MCF 10A (cell line): ENCODE results near the gene SREK1. TPM values are rescaled to one million over a fixed set of nuclear protein-coding genes. Genes with fewer than 3 reads are reported as not detected.

Experiments used
- BruUV-seq: library from RNA; stranded (reverse); fragments of 400-500 nt; replicated peaks from 2 replicates; lab custom pipeline; 2021; lab: Mats Ljungman, UMichigan
- CTCF ChIA-PET: fragments of 300-600 bp; sonication (Branson Sonifier 250); formaldehyde crosslinking; extraction: SDS; loops from one replicate; lab custom pipeline; 2021; ENCODE audit warnings: antibody characterized with exemption, inconsistent platforms; lab: Yijun Ruan, JAX
- POLR2A ChIA-PET: fragments of 300-600, 350-650 bp; sonication (Branson Sonifier 250); formaldehyde crosslinking; extraction: SDS; loops from one replicate; lab custom pipeline; 2020; ENCODE audit warnings: antibody characterized with exemption, inconsistent platforms; lab: Yijun Ruan, JAX
- DNase-seq: peaks from one replicate; pipeline ENCODE4 v3.0.0-alpha.2; 2018; ENCODE audit not compliant: unreplicated experiment
- H3K27ac Mint-ChIP-seq: one replicate; pipeline ENCODE4 v1.8.0; 2022; ENCODE audit warnings: mild to moderate bottlenecking, low read depth, mixed read lengths; ENCODE audit not compliant: unreplicated experiment
- H3K27me3 Mint-ChIP-seq: one replicate; pipeline ENCODE4 v1.8.0; 2022; ENCODE audit warnings: mixed read lengths; ENCODE audit not compliant: insufficient read depth, unreplicated experiment
- H3K36me3 Mint-ChIP-seq: one replicate; pipeline ENCODE4 v1.8.0; 2022; ENCODE audit warnings: mild to moderate bottlenecking, moderate library complexity, mixed read lengths; ENCODE audit not compliant: insufficient read depth, unreplicated experiment
- H3K4me1 Mint-ChIP-seq: one replicate; pipeline ENCODE4 v1.8.0; 2022; ENCODE audit warnings: mixed read lengths; ENCODE audit not compliant: insufficient read depth, unreplicated experiment
- H3K4me3 Mint-ChIP-seq: one replicate; pipeline ENCODE4 v1.8.0; 2022; ENCODE audit warnings: mild to moderate bottlenecking, moderate library complexity, mixed read lengths; ENCODE audit not compliant: unreplicated experiment
- H3K9me3 Mint-ChIP-seq: one replicate; pipeline ENCODE4 v1.8.0; 2022; ENCODE audit warnings: mixed read lengths; ENCODE audit not compliant: unreplicated experiment
- CTCF ChIP-seq: fragments of 200-600 bp; IDR thresholded peaks from one replicate; pipeline ENCODE4 v1.8.0; 2022; ENCODE audit warnings: antibody characterized with exemption, mild to moderate bottlenecking; ENCODE audit not compliant: unreplicated experiment
- intact Hi-C: fragments of 100-400 bp; cut with micrococcal nuclease; formaldehyde crosslinking; loops from 2 replicates; pipeline ENCODE4 v1.14.1; 2022
- total RNA-seq: library from RNA; stranded (reverse); gene quantifications from 2 replicates; pipeline ENCODE4 v1.2.3, GENCODE V29; 2022

The SREK1 gene
- total RNA-seq, 1 experiment from 2014 or later = 102 TPM

GRCh38 chr5:66169534-66169933 lies 25.4 kb downstream of the SREK1 start:
- Mint-ChIP-seq H3K9me3 (no peaks in the 10 kb centered on the region), H3K4me3 (no peak overlapping the region), H3K4me1 (peaks cover 13% of the 10 kb centered on the region), H3K27me3 (no peaks in the 10 kb centered on the region), H3K36me3 (peaks cover 86% of the 10 kb centered on the region), H3K27ac (no peak overlapping the region)
- no peak for TF ChIP-seq CTCF
- BruUV-seq = no TSS peak
- intact Hi-C loops = no loop called here
- CTCF ChIA-PET = interaction anchor here (0.6 to 1.0 kb wide), 2 partner anchors 40 to 64 kb away, joined by 3 read pairs; no protein-coding TSS in a partner anchor
- POLR2A ChIA-PET = interaction anchor here (0.5 to 1.0 kb wide), 2 partner anchors 12 to 34 kb away, joined by 3 read pairs; no protein-coding TSS in a partner anchor
- no peak for DNase-seq

DNA sequence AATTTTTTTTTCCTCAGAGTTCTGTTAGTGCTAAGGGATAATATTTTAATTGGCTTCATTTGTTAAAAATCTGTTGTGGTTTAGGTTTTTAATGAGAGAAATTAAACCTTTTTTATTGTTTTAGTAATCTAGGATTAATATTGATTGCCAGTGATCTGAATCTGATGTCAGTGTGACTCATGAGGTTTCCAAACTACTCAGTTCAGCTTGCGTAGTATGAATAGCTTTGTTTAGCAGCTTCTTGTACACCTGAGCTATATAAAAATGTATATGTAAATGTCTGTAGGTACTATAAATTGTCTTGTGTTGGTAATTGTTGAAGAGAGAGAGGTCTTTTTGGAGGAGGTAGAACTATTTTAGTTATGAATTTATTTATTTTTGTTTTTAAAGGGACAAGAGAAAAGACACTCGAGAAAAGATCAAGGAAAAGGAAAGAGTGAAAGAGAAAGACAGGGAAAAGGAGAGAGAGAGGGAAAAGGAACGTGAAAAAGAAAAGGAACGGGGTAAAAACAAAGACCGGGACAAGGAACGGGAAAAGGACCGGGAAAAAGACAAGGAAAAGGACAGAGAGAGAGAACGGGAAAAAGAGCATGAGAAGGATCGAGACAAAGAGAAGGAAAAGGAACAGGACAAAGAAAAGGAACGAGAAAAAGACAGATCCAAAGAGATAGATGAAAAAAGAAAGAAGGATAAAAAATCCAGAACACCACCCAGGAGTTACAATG lies 26.3 kb downstream of the SREK1 start:
- intact Hi-C loops = loop anchor here (5.0 to 10.0 kb wide), 2 partner anchors 52 to 584 kb away; no protein-coding TSS in a partner anchor
- Mint-ChIP-seq H3K4me1 (peaks cover 13% of the 10 kb centered on the region), H3K27me3 (no peaks in the 10 kb centered on the region), H3K9me3 (no peaks in the 10 kb centered on the region), H3K4me3 (no peak overlapping the region), H3K27ac (peak overlapping the region; percentile 6), H3K36me3 (peaks cover 86% of the 10 kb centered on the region)
- no peak for TF ChIP-seq CTCF
- DNase-seq = no peak
- ChIA-PET CTCF (interaction anchor here (0.6 to 2.0 kb wide), 5 partner anchors 9 to 506 kb away, joined by 3 to 7 read pairs (median 3); no protein-coding TSS in a partner anchor), POLR2A (interaction anchor here (0.7 kb wide), 1 partner anchor 579 kb away, joined by 3 read pairs; no protein-coding TSS in a partner anchor)
- TSS peak; percentile 61 for BruUV-seq

GRCh38 chr5:66171349-66172344 lies 27.5 kb downstream of the SREK1 start:
- peak; percentile 49 for DNase-seq
- ChIA-PET POLR2A (interaction anchor here (0.7 to 0.9 kb wide), 2 partner anchors 11 to 546 kb away, joined by 3 read pairs; no protein-coding TSS in a partner anchor), CTCF (interaction anchor here (0.5 to 2.0 kb wide), 13 partner anchors 9 to 449 kb away, joined by 3 to 7 read pairs (median 3); no protein-coding TSS in a partner anchor)

More at GRCh38 chr5:66171349-66172344, 27.5 kb downstream of the SREK1 start:
- H3K27me3 Mint-ChIP-seq = no peaks in the 10 kb centered on the region
- peaks cover 13% of the 10 kb centered on the region for H3K4me1 Mint-ChIP-seq
- H3K27ac Mint-ChIP-seq = peak overlapping the region; percentile 6
- no peak overlapping the region for H3K4me3 Mint-ChIP-seq
- intact Hi-C loops = loop anchor here (1.0 to 10.0 kb wide), 3 partner anchors 51 to 583 kb away; no protein-coding TSS in a partner anchor
- no TSS peak for BruUV-seq
- peaks cover 86% of the 10 kb centered on the region for H3K36me3 Mint-ChIP-seq
- no peaks in the 10 kb centered on the region for H3K9me3 Mint-ChIP-seq
- peak; percentile 43 for TF ChIP-seq CTCF
